Epithelial cell of proximal tubule (primary cell): Measurements from ENCODE around the gene DIAPH3. TPM values are rescaled to one million over a fixed set of nuclear protein-coding genes. Genes with fewer than 3 reads are reported as not detected.
A peak's percentile ranks its signal among the peaks of the same experiment; 100 is the strongest.

Source experiments
- DNase-seq: peaks from one replicate; pipeline ENCODE4 v3.0.0-alpha.2; 2011; ENCODE audit warnings: low read depth
- H3K4me3 ChIP-seq: 2 replicates; pipeline ENCODE4 v1.5.1; 2011; ENCODE audit warnings: low read depth, mild to moderate bottlenecking, low read length
- total RNA-seq: library from RNA; depleted of rRNA; stranded (reverse); fragments of >200 nt; gene quantifications from 2 replicates; pipeline ENCODE4 v1.2.3, GENCODE V29; 2015
- TF ChIP-seq, protein P1 (sequence below): conservative IDR thresholded peaks from 2 replicates; pipeline ENCODE4 v1.5.1; 2012; ENCODE audit warnings: low read depth, mild to moderate bottlenecking, low read length

DIAPH3 gene
- total RNA-seq, 1 donor from 2014 or later, result 48.0 TPM

DNA sequence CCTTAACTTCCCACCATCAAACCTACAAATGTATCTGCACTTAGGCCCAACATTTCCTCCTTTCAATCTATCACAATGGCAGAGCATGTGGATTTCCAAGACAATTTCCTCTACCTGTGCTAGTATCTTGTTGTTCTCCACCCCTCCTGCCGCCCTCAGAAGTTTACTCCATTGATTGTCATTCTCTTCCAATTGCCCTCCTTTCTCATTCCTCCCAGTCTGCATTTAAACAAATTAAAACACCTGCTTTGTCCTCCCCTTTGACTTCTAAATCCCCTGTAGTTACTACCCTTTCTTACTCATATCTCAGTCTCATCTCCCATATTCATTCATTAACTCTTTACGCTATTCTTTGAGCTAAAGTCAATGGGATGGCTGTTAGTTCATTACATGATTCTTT, 370.6 kb downstream of the DIAPH3 start:
- no peak for DNase-seq
- no peak overlapping the region for H3K4me3 ChIP-seq
- TF ChIP-seq, protein P1, sequence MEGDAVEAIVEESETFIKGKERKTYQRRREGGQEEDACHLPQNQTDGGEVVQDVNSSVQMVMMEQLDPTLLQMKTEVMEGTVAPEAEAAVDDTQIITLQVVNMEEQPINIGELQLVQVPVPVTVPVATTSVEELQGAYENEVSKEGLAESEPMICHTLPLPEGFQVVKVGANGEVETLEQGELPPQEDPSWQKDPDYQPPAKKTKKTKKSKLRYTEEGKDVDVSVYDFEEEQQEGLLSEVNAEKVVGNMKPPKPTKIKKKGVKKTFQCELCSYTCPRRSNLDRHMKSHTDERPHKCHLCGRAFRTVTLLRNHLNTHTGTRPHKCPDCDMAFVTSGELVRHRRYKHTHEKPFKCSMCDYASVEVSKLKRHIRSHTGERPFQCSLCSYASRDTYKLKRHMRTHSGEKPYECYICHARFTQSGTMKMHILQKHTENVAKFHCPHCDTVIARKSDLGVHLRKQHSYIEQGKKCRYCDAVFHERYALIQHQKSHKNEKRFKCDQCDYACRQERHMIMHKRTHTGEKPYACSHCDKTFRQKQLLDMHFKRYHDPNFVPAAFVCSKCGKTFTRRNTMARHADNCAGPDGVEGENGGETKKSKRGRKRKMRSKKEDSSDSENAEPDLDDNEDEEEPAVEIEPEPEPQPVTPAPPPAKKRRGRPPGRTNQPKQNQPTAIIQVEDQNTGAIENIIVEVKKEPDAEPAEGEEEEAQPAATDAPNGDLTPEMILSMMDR, result no peak

GRCh38 chr13:59790626-59791025, 373.1 kb downstream of the DIAPH3 start:
- no peak overlapping the region for H3K4me3 ChIP-seq
- no peak for DNase-seq
- TF ChIP-seq, protein P1, result no peak

- DNase-seq, result no peak
- no peak overlapping the region for H3K4me3 ChIP-seq
- TF ChIP-seq, protein P1, result no peak
Observed at GRCh38 chr13:59789558-59789957, 374.2 kb downstream of the DIAPH3 start.

DNA sequence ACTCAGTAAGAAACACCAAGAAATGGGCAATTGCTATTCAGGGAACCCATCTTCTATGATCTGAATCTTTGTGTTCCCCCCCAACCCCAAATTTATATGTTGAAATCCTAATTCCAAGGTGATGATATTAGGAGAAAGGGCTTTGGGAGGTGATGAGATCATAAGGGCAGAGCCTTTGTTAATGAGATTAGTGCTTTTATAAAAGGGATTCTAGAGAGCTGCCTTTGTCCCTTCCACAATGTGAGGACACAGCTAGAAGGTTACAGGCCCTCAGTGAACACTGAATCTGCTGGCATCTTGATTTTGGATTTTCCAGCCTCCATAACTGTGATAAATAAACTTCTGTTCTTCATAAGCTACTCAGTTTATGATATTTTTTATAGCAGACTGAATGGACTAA, 376.0 kb downstream of the DIAPH3 start:
- TF ChIP-seq, protein P1, result no peak
- DNase-seq, result no peak
- H3K4me3 ChIP-seq, result no peak overlapping the region

- TF ChIP-seq, protein P1, result no peak
- no peak for DNase-seq
- H3K4me3 ChIP-seq, result no peak overlapping the region
Observed at GRCh38 chr13:59782696-59783095, 381.0 kb downstream of the DIAPH3 start.

DNA sequence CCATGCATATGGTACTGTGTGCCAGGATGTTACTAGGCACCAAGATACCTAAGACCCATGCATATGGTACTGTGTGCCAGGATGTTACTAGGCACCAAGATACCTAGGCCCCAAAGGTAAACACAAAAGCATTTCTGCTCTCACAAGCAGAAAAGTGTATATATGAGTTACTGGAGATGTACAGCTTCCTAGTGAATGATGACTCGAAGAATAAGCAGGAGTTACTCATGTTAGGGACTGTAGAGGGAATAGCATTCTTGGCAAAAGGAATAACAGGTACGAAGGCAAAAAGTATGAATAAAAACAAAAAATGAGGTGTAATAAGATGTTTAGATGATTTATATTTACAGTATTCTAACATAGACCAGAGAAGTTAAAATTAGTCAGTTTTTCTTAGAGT, 383.7 kb downstream of the DIAPH3 start:
- TF ChIP-seq, protein P1, result no peak
- H3K4me3 ChIP-seq, result no peak overlapping the region
- DNase-seq, result no peak

DNA sequence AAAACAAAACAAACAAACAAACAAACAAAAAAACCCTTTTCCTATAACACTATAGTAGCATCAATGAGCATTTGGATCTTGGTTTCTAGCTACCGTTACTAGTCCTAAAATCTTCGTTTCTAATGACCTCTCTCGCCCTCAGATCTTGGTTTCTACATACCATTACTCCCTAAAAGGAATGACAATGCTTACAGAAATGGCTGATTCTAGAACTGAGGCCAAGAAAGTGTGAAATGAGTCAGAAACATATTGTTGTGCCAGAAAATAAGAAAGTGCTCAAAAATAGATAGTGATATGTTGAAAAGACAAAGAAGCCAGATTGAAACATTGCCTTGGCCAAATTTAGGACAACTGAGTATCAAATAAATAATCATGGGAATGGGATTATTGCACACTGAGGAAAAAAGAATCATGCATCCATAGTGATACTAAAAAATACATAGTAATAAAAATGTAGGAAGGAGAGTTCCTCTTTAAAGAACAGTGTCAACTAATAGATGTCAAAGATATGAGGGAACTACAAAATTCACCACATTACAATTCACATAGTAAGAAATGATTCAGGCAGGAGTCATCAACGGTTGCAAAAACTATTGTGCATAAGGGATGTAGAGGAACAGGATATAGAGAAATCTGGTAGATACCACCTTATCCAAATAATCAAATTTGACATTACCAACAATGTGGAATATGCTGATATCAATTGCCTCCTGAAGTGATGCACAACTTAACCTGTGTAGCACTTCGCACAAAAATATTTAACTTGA, 386.6 kb downstream of the DIAPH3 start:
- DNase-seq, result peak; percentile 6
- no peak overlapping the region for H3K4me3 ChIP-seq
- TF ChIP-seq, protein P1, result no peak
